ENCODE data around the gene RFX3. TPM values are rescaled to one million over a fixed set of nuclear protein-coding genes. Genes with fewer than 3 reads are reported as not detected.

Gene RFX3
- total RNA-seq, 1 donor, result 1.4 TPM

GRCh38 chr9:3237121-3237520 lies 288.7 kb downstream of the RFX3 start:
- Histone ChIP-seq H3K27me3 (ENCODE audit: insufficient read depth, low read length) (no peaks in the 10 kb centered on the region), H3K36me3 (ENCODE audit: insufficient read depth, low read length) (no peaks in the 10 kb centered on the region), H3K4me1 (ENCODE audit: insufficient read depth, low read length) (peaks cover 9% of the 10 kb centered on the region), H3K4me2 (ENCODE audit: insufficient read depth, low read length) (no peak overlapping the region), H3K27ac (ENCODE audit: low read depth, low read length) (no peak overlapping the region), H4K20me1 (ENCODE audit: insufficient read depth, low read length) (no peaks in the 10 kb centered on the region), H3K4me3 (ENCODE audit: insufficient read depth, low read length) (no peak overlapping the region), H2AFZ (ENCODE audit: low read length) (no peak overlapping the region), H3K79me2 (ENCODE audit: insufficient read depth, low read length) (no peaks in the 10 kb centered on the region), H3K9me3 (ENCODE audit: low read depth, low read length) (no peaks in the 10 kb centered on the region)
- no peak for DNase-seq (ENCODE audit: insufficient read length, low spot score, missing footprints)
- TF ChIP-seq CTCF (IDR thresholded peaks at IDR 0.05; ENCODE audit: extremely low read depth, low read depth, low read length), result no peak

- no peak for TF ChIP-seq CTCF (IDR thresholded peaks at IDR 0.05; ENCODE audit: extremely low read depth, low read depth, low read length)
- Histone ChIP-seq H4K20me1 (ENCODE audit: insufficient read depth, low read length) (no peaks in the 10 kb centered on the region), H3K36me3 (ENCODE audit: insufficient read depth, low read length) (no peaks in the 10 kb centered on the region), H2AFZ (ENCODE audit: low read length) (no peak overlapping the region), H3K4me3 (ENCODE audit: insufficient read depth, low read length) (no peak overlapping the region), H3K4me2 (ENCODE audit: insufficient read depth, low read length) (no peak overlapping the region), H3K27ac (ENCODE audit: low read depth, low read length) (no peak overlapping the region), H3K27me3 (ENCODE audit: insufficient read depth, low read length) (no peaks in the 10 kb centered on the region), H3K4me1 (ENCODE audit: insufficient read depth, low read length) (peaks cover 4% of the 10 kb centered on the region), H3K79me2 (ENCODE audit: insufficient read depth, low read length) (no peaks in the 10 kb centered on the region), H3K9me3 (ENCODE audit: low read depth, low read length) (no peaks in the 10 kb centered on the region)
- DNase-seq (ENCODE audit: insufficient read length, low spot score, missing footprints), result no peak
These were observed 290.3 kb downstream of the RFX3 start for GRCh38 chr9:3235497-3235896.

- Histone ChIP-seq H3K9me3 (ENCODE audit: low read depth, low read length) (no peaks in the 10 kb centered on the region), H3K79me2 (ENCODE audit: insufficient read depth, low read length) (no peaks in the 10 kb centered on the region), H3K4me2 (ENCODE audit: insufficient read depth, low read length) (no peak overlapping the region), H3K27ac (ENCODE audit: low read depth, low read length) (no peak overlapping the region), H2AFZ (ENCODE audit: low read length) (no peak overlapping the region), H3K36me3 (ENCODE audit: insufficient read depth, low read length) (no peaks in the 10 kb centered on the region), H3K27me3 (ENCODE audit: insufficient read depth, low read length) (no peaks in the 10 kb centered on the region), H3K4me1 (ENCODE audit: insufficient read depth, low read length) (no peaks in the 10 kb centered on the region), H3K4me3 (ENCODE audit: insufficient read depth, low read length) (no peak overlapping the region), H4K20me1 (ENCODE audit: insufficient read depth, low read length) (no peaks in the 10 kb centered on the region)
- no peak for DNase-seq (ENCODE audit: insufficient read length, low spot score, missing footprints)
- TF ChIP-seq CTCF (IDR thresholded peaks at IDR 0.05; ENCODE audit: extremely low read depth, low read depth, low read length), result no peak
These were observed 300.9 kb downstream of the RFX3 start for GRCh38 chr9:3224931-3225330.

GRCh38 chr9:3215658-3216057 lies 310.1 kb downstream of the RFX3 start:
- H2AFZ ChIP-seq (ENCODE audit: low read length), result no peak overlapping the region
- no peaks in the 10 kb centered on the region for H4K20me1 ChIP-seq (ENCODE audit: insufficient read depth, low read length)
- H3K4me2 ChIP-seq (ENCODE audit: insufficient read depth, low read length), result no peak overlapping the region
- no peaks in the 10 kb centered on the region for H3K36me3 ChIP-seq (ENCODE audit: insufficient read depth, low read length)
- no peak overlapping the region for H3K4me3 ChIP-seq (ENCODE audit: insufficient read depth, low read length)
- no peaks in the 10 kb centered on the region for H3K9me3 ChIP-seq (ENCODE audit: low read depth, low read length)
- no peaks in the 10 kb centered on the region for H3K79me2 ChIP-seq (ENCODE audit: insufficient read depth, low read length)
- no peaks in the 10 kb centered on the region for H3K4me1 ChIP-seq (ENCODE audit: insufficient read depth, low read length)
- no peak for DNase-seq (ENCODE audit: insufficient read length, low spot score, missing footprints)
- no peak overlapping the region for H3K27ac ChIP-seq (ENCODE audit: low read depth, low read length)
- no peak for TF ChIP-seq CTCF (IDR thresholded peaks at IDR 0.05; ENCODE audit: extremely low read depth, low read depth, low read length)
- H3K27me3 ChIP-seq (ENCODE audit: insufficient read depth, low read length), result no peaks in the 10 kb centered on the region

All from osteoblast (primary cell).